ENCODE results near the gene FAM174B.

Gene FAM174B

DNA sequence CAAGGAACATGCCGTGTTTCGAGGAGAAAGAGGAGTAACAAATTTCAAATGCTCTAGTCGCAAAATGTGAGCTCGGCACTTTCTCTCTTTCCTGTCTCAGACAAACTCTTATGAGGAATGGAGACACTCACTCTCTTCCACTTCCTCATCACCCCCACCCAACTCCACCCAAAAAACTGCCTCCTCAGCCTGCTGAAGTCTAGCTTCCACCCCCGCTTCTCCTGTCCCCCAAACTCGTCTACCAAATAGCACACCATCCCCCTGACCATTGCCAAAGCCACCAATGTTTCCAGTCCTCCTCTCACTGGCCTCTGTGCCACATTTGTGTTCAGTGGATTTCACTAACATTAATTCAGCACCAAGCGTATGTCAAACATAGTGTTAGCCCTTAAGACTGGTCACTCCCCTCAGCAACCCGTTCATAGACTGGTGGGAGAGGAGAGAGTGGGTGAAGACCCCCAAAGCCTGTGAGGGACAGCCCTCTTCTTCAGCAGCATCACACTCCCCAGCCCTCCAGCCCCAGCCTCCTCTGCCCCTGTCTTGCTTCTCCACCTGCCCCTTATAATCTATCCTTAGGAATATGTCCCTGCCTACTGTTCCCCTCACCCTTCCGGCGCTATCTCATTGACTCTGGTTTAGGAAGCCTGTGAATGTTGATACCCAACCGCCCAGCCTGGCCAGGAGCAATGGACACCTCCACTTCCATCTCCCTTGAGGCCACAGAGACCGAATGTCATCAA is 77.3 kb downstream of the FAM174B start:
- TF ChIP-seq, protein P1, sequence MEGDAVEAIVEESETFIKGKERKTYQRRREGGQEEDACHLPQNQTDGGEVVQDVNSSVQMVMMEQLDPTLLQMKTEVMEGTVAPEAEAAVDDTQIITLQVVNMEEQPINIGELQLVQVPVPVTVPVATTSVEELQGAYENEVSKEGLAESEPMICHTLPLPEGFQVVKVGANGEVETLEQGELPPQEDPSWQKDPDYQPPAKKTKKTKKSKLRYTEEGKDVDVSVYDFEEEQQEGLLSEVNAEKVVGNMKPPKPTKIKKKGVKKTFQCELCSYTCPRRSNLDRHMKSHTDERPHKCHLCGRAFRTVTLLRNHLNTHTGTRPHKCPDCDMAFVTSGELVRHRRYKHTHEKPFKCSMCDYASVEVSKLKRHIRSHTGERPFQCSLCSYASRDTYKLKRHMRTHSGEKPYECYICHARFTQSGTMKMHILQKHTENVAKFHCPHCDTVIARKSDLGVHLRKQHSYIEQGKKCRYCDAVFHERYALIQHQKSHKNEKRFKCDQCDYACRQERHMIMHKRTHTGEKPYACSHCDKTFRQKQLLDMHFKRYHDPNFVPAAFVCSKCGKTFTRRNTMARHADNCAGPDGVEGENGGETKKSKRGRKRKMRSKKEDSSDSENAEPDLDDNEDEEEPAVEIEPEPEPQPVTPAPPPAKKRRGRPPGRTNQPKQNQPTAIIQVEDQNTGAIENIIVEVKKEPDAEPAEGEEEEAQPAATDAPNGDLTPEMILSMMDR (IDR thresholded peaks at IDR 0.05; ENCODE audit: insufficient read depth, low read length, poor library complexity, severe bottlenecking) = no peak
- DNase-seq (ENCODE audit: extremely low read depth, insufficient read length) = no peak
- no peak overlapping the region for H3K4me3 ChIP-seq (replicated peaks; ENCODE audit: low read depth, low read length)
- no peaks in the 10 kb centered on the region for H3K36me3 ChIP-seq (ENCODE audit: control insufficient read depth, insufficient read depth, low read length)
- no peaks in the 10 kb centered on the region; the same call in none of the 2 replicates for H3K27me3 ChIP-seq (replicated peaks; ENCODE audit: control insufficient read depth, insufficient read depth, low read length)

DNA sequence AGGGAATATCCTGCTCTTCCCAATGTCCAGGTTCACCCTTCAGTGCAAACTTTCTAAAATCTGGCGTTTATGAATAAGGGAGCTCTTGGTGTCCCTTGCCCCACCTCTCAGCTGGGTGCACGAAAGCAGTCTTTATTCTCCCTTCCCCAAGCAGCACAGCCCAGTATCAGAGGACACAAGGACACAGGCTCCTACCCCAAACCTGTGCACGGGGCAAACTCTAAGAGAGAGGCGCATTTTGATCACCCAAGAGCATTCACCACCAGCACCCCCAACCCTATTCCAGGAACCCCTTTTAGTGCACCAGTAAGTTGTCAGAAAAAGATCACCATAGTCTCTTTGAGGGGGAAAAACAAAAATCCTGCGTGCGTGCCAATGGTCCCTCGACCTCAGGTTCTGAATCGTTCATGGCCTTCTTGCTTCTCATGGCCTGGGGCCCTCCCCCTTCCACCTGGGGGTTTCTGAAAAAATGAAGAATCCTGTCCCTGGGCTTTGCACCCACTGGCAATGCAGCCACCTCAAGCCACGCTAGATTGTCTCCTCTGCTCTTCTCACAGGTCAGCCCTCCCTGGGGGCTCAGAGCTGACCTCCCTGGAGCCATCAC is 78.9 kb downstream of the FAM174B start:
- TF ChIP-seq, protein P1 (IDR thresholded peaks at IDR 0.05; ENCODE audit: insufficient read depth, low read length, poor library complexity, severe bottlenecking) = no peak
- Histone ChIP-seq H3K27me3 (replicated peaks; ENCODE audit: control insufficient read depth, insufficient read depth, low read length) (no peaks in the 10 kb centered on the region; the same call in none of the 2 replicates), H3K4me3 (replicated peaks; ENCODE audit: low read depth, low read length) (no peak overlapping the region), H3K36me3 (ENCODE audit: control insufficient read depth, insufficient read depth, low read length) (no peaks in the 10 kb centered on the region)
- DNase-seq (ENCODE audit: extremely low read depth, insufficient read length) = no peak

DNA sequence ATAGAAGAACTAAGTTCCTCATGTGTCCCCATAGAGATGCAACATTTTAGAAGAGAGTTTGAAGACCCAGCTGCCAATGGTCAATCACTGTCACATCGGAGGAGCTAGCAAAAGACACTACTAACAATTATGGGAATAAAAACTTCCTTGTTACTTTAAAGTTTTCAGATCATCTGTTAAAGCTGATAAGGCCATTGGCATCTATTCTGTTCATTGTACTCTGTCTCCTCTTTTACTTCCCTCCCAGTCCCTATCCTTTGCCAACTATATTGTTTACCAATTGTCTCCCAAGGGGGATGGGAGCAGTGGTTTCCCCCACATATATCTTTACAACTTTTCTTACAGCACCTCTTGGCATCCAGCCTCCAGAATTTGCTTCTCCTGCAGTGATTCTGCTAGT is 81.0 kb downstream of the FAM174B start:
- H3K27me3 ChIP-seq (replicated peaks; ENCODE audit: control insufficient read depth, insufficient read depth, low read length) = no peaks in the 10 kb centered on the region; the same call in none of the 2 replicates
- no peak overlapping the region for H3K4me3 ChIP-seq (replicated peaks; ENCODE audit: low read depth, low read length)
- no peaks in the 10 kb centered on the region for H3K36me3 ChIP-seq (ENCODE audit: control insufficient read depth, insufficient read depth, low read length)
- DNase-seq (ENCODE audit: extremely low read depth, insufficient read length) = no peak
- TF ChIP-seq, protein P1 (IDR thresholded peaks at IDR 0.05; ENCODE audit: insufficient read depth, low read length, poor library complexity, severe bottlenecking) = no peak

DNA sequence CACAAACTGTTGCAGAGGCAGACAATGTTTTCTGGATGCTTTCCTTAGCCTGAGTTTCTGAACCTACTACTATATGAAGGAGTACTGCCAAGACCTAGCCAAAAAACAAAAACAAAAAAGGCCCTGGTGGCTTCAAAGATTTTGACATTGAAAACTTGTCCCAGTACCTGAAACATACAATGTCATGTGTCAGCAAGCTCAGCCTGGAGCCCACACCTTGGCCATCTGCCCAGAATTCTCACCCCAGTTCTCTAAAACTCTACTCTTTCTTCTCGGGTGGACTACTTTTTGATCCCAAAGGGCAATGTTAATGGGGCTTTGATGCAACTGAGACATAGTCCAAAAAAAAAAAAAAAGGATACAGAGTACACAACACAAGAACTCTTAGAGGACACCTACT is 81.4 kb downstream of the FAM174B start:
- TF ChIP-seq, protein P1 (IDR thresholded peaks at IDR 0.05; ENCODE audit: insufficient read depth, low read length, poor library complexity, severe bottlenecking) = no peak
- no peak for DNase-seq (ENCODE audit: extremely low read depth, insufficient read length)
- no peaks in the 10 kb centered on the region for H3K36me3 ChIP-seq (ENCODE audit: control insufficient read depth, insufficient read depth, low read length)
- H3K4me3 ChIP-seq (replicated peaks; ENCODE audit: low read depth, low read length) = no peak overlapping the region
- H3K27me3 ChIP-seq (replicated peaks; ENCODE audit: control insufficient read depth, insufficient read depth, low read length) = no peaks in the 10 kb centered on the region; the same call in none of the 2 replicates

DNA sequence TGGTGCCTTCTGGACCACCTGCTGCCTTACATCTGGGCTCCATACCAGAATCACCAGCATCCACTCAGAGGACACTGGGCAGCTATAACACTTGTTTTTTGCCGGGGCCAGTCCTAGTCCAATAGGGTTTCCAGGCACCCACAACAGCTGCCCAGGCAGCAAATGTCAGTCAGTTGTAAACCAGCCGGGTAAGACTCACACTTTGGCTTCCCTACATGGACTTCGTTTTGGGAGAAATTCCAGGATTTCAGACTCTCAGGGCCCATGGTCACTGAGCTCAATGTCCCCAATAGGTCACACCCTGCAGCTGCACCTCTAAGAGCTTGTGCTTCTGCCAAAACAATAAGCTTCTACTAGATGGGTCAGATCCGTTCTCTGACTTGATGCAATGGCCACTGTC is 83.8 kb downstream of the FAM174B start:
- no peak for DNase-seq (ENCODE audit: extremely low read depth, insufficient read length)
- no peaks in the 10 kb centered on the region for H3K36me3 ChIP-seq (ENCODE audit: control insufficient read depth, insufficient read depth, low read length)
- TF ChIP-seq, protein P1 (IDR thresholded peaks at IDR 0.05; ENCODE audit: insufficient read depth, low read length, poor library complexity, severe bottlenecking) = no peak
- H3K27me3 ChIP-seq (replicated peaks; ENCODE audit: control insufficient read depth, insufficient read depth, low read length) = no peaks in the 10 kb centered on the region; the same call in none of the 2 replicates
- H3K4me3 ChIP-seq (replicated peaks; ENCODE audit: low read depth, low read length) = no peak overlapping the region
